HFF-Myc (cell line): ENCODE data around the gene PRKN.

ENCODE experiments used
- DNase-seq: peaks from one replicate; pipeline ENCODE4 v3.0.0-alpha.2; 2011; ENCODE audit warnings: low read depth; ENCODE audit errors: extremely low read depth
- H3K4me3 ChIP-seq: replicated peaks from 2 replicates; pipeline ENCODE4 v1.5.1; 2011; ENCODE audit warnings: low read depth, mild to moderate bottlenecking, control low read depth, low read length
- TF ChIP-seq, protein P1 (sequence below): IDR thresholded peaks from 2 replicates; pipeline ENCODE4 v1.5.1; 2012; ENCODE audit warnings: mild to moderate bottlenecking, low read depth, low read length, control low read depth; ENCODE audit errors: missing control alignments

PRKN gene

DNA sequence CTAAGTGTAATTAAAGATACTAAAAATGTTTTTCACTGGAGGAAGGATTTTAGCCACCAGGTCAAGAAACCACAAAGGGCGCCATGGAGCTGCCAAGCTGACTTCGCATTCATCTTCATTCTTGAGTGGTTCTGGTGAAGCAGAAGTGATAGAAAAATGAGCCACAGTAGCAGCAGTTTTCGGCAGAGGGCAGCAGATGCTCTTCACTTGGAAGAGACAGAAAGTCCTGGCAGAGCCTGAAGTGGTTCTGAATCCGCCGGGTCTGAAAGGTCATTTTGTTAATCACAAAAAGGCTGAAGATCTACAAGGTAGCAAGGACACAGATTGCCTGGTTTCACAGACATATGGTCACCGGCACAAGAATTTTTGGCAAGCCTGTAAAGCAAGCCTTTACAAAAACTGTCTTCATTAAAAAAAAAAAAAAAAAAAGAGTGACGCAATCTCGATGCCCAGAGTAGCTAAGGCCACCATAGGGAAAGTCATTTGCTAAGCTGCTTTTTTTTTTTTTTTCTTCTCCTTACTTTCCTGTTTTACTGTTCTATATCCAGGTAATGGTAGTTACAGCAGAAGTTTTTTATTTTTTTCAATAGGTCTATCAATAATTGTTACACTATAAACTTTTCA is 1108.6 kb downstream of the PRKN start:
- TF ChIP-seq, protein P1, sequence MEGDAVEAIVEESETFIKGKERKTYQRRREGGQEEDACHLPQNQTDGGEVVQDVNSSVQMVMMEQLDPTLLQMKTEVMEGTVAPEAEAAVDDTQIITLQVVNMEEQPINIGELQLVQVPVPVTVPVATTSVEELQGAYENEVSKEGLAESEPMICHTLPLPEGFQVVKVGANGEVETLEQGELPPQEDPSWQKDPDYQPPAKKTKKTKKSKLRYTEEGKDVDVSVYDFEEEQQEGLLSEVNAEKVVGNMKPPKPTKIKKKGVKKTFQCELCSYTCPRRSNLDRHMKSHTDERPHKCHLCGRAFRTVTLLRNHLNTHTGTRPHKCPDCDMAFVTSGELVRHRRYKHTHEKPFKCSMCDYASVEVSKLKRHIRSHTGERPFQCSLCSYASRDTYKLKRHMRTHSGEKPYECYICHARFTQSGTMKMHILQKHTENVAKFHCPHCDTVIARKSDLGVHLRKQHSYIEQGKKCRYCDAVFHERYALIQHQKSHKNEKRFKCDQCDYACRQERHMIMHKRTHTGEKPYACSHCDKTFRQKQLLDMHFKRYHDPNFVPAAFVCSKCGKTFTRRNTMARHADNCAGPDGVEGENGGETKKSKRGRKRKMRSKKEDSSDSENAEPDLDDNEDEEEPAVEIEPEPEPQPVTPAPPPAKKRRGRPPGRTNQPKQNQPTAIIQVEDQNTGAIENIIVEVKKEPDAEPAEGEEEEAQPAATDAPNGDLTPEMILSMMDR, result peak; percentile 58
- H3K4me3 ChIP-seq, result no peak overlapping the region
- DNase-seq, result peak; percentile 37

DNA sequence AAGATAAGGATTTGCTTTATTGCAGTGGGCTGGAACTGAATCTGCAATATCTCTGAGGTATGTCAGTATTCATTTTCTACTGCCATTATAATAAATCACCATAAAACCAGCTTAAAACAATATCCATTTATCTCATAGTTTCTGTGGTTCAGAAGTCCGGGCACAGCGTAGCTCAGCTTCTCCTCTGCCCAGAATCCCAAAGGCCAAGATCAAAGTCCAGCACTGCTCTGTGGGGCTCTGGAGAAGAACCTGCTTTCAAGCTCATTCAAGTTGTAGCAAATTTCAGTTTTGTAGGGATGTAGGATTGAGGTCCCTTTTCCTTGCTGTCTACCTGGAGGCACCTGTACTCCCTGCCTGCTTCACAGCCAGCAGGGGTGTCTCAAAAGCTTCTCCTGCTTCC is 1113.9 kb downstream of the PRKN start:
- TF ChIP-seq, protein P1, result no peak
- no peak overlapping the region for H3K4me3 ChIP-seq
- no peak for DNase-seq

DNA sequence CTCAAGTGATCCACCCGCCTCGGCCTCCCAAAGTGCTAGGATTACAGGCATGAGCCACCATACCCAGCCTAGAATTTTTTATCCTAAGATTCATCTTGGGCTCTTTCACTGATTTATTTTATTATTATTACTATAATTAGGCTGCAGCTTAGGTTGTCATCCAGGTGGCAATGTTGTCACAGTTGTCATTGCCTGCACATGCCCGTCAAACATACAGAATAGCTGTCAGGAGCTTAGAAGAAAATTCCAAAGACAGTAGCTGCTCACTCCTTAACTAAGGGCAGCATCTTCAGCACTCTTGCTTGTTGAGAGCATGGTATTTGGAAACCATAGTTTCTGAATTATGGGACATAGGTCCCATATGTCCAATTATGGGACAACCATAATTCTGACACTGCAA is 1118.8 kb downstream of the PRKN start:
- DNase-seq, result no peak
- TF ChIP-seq, protein P1, result no peak
- no peak overlapping the region for H3K4me3 ChIP-seq

DNA sequence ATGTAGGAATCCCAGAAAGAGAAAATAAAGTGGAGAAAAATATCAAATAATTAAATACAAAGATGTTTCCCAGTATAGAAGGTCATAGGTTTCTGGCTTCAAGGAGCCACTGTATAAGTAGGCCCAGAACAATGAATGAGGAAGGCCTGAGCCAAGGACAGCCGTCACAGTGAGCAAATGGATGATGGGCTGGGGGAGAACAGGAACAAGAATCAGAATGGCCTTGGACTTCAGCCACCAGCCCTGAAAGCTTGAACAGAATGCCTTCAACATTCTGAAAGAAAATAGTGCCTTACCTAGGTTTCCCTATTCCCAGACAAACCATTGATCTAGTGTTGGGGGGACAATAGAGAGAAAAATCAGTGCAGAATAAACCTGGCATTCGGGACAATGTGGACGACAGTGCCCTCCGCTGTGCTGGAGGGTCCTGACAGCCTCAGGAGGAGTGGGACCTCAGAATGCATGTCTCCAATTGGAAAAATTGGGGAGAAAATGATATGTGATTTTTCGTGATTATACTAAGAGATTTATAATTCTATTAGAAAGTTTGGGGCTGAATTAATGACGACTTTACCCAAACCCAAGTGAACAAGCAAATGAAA is 1119.8 kb downstream of the PRKN start:
- H3K4me3 ChIP-seq, result no peak overlapping the region
- no peak for DNase-seq
- TF ChIP-seq, protein P1, result no peak

DNA sequence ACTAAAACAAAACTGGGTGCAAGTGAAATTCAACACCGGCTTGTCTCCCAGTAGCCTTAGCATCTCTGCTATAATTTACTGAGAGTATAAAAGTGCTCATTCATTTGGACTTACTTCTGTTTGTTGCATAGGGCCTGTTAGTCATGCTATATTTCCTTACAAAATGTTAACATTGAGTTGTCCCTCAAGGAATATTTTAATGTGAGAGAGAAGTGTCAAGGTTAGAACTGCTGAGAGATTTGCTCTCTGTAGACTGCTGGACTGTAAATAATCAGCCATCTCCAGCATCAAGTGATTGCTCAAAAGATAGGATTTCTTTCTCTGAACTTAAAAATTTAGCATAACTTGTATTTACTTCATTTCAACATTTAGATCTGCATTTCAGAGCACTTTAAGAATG is 1125.2 kb downstream of the PRKN start:
- TF ChIP-seq, protein P1, result no peak
- no peak for DNase-seq
- H3K4me3 ChIP-seq, result no peak overlapping the region

DNA sequence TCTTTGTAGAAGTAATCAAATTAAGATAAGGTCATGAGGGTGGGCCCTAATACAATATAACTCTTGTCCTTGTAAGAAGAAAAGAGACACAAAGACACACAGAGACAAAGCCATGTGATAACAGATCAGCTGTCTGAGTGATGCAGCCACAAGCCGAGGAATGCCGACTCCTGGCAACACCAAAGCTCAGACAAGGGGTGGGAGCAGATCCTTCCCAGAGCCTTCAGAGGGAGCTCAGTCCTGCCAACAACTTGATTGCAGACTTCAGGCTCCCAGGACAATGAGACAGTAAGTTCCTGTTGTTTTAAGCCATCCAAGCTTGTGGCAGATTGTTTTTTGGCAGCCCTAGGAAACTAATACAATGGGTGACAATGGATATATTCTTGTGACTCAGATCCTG is 1128.7 kb downstream of the PRKN start:
- no peak for DNase-seq
- H3K4me3 ChIP-seq, result no peak overlapping the region
- TF ChIP-seq, protein P1, result no peak
